GM18498 (cell line): ENCODE data around the gene UBL4A.

Experiments
- ATAC-seq: cut with Tn5 transposase; IDR thresholded peaks from one replicate; pipeline ENCODE4 v1.9.1; 2021; ENCODE audit warnings: mild to moderate bottlenecking, moderate library complexity; ENCODE audit not compliant: unreplicated experiment

UBL4A gene

GRCh38 chrX:154441984-154442707, 44.3 kb downstream of the UBL4A start:
- ATAC-seq, result no peak

DNA sequence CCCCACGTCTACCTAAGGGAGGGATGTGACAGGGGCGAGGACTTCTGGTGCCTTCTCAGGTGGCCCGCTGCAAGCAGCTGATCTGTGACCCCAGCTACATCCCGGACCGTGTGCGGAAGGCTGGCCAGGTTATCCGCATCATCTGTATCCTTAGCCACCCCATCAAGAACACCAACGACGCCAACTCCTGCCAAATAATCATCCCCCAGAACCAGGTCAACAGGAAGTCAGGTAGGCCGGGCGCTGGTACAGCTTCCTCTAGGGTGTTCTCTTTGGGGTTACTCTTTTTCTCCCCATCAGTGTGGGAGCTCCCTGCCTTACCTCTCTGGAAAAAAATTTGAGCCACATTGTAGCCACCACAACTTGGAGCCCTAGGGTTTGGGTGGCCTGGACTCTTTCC, 44.9 kb downstream of the UBL4A start:
- no peak for ATAC-seq

GRCh38 chrX:154440623-154441357, 45.6 kb downstream of the UBL4A start:
- ATAC-seq, result no peak

GRCh38 chrX:154439841-154440240, 46.6 kb downstream of the UBL4A start:
- no peak for ATAC-seq

- ATAC-seq, result no peak
Measured at GRCh38 chrX:154437971-154438893, 48.2 kb downstream of the UBL4A start.

DNA sequence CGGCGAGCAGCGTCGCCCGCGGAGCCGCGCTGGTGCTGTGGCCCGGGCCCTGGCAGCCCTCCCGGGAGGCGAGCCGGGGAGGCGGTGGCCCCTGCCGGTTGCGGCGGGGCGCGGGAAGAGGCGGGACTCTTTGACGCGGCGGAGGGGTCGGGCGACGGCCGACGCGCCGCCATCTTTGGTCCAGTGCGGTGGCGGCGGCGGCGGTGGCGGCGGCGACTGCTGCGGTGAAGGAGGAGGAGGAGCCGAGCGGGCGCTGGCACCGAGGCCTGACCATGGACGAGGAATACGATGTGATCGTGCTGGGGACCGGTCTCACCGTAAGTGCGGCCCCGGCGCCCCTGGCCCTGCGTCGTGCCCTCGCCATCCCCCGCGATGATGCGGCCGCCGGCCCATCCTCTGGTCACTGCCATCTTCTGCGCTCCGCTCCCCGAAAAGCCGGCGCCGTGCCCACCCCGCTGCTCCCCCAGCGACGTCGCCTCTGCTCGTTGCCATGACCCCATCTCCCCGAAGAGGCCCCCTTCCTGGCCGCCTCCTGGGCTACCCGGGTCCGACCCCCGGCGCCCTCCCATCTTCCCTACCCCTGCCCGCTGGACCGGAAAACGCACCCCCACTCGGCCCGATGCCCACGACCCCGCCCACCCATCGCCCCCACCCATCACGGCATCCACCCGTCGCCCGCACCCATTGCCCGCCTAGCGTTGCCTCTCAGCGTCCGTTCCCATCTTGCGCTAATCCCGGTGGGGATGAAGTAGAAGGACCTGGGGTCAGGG, 49.2 kb downstream of the UBL4A start, which contains the start of gene GDI1:
GDI1 (plus strand) TSS at position 172 of the 770 bp plus-strand sequence; CDS start at position 273, 101 bp downstream.
- ATAC-seq, result peak; percentile 44

DNA sequence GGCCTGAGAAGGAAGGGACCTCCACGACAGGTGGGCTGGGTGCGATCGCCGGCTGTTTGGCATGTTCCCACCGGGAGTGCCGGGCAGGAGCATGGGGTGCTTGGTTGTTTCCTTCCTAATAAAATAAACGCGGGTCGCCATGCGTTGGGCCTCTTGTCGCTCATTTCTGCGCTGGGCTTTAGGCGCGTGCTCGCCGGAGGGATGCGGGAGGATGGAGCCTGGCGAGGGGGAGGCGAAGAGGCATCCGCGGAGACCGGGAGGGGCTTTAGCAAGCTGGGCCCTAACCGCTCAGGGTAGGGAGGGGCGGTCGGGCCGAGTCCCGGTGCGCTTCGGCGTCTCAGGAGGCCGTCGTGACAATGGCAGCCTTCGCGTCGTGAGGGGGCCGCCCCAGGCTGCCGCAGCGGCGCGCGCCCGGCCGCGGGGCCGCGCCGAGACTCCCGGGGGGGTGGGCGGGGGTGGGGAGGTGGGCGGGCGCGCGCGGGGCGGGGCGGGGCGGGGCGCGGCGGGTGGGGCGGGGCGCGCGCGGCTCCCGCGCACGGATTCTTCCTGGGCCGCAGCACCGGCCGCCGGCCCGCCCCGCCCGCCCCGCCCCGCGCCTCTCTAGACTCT, 49.9 kb downstream of the UBL4A start:
- ATAC-seq, result peak; percentile 47

- no peak for ATAC-seq
Measured at GRCh38 chrX:154435171-154435733, 51.2 kb downstream of the UBL4A start.

GRCh38 chrX:154434394-154435168, 51.8 kb downstream of the UBL4A start:
- ATAC-seq, result no peak
